ENCODE measurements around the gene CFAP43. TPM values are rescaled to one million over a fixed set of nuclear protein-coding genes. Genes with fewer than 3 reads are reported as not detected.

CFAP43 gene
- total and polyA plus RNA-seq, 12 donors, result 0.28 to 4.2 (median 1.3) TPM

GRCh38 chr10:104208730-104209129 is 23.4 kb downstream of the CFAP43 start:
- no peak for DNase-seq
- H3K27ac ChIP-seq, result no peak overlapping the region
- H3K4me1 ChIP-seq (replicated peaks in 1 of 2), result no peaks in the 10 kb centered on the region
- TF ChIP-seq, protein P1, sequence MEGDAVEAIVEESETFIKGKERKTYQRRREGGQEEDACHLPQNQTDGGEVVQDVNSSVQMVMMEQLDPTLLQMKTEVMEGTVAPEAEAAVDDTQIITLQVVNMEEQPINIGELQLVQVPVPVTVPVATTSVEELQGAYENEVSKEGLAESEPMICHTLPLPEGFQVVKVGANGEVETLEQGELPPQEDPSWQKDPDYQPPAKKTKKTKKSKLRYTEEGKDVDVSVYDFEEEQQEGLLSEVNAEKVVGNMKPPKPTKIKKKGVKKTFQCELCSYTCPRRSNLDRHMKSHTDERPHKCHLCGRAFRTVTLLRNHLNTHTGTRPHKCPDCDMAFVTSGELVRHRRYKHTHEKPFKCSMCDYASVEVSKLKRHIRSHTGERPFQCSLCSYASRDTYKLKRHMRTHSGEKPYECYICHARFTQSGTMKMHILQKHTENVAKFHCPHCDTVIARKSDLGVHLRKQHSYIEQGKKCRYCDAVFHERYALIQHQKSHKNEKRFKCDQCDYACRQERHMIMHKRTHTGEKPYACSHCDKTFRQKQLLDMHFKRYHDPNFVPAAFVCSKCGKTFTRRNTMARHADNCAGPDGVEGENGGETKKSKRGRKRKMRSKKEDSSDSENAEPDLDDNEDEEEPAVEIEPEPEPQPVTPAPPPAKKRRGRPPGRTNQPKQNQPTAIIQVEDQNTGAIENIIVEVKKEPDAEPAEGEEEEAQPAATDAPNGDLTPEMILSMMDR (IDR thresholded peaks at IDR 0.05), result no peak
- TF ChIP-seq POLR2A (IDR thresholded peaks at IDR 0.05), result no peak
- intact Hi-C loops (cut with DNase I), result loop anchor here in 1 of 2 donors (5.0 kb wide), 1 partner anchor 161 kb away; no protein-coding TSS in a partner anchor
- no peaks in the 10 kb centered on the region for H3K9me3 ChIP-seq (replicated peaks in 1 of 3)
- no peaks in the 10 kb centered on the region for H3K36me3 ChIP-seq (replicated peaks in 1 of 2)
- no peaks in the 10 kb centered on the region for H3K27me3 ChIP-seq
- 64 to 72% (median 66%) methylated on average over 3 of the region's 3 CpGs for WGBS, 4 donors
- no peak overlapping the region for H3K4me3 ChIP-seq

GRCh38 chr10:104202231-104202630 is 29.9 kb downstream of the CFAP43 start:
- no peak overlapping the region for H3K4me3 ChIP-seq
- no peaks in the 10 kb centered on the region for H3K27me3 ChIP-seq
- TF ChIP-seq, protein P1 (IDR thresholded peaks at IDR 0.05), result no peak
- no peak for TF ChIP-seq POLR2A (IDR thresholded peaks at IDR 0.05)
- H3K9me3 ChIP-seq (replicated peaks in 1 of 3), result no peaks in the 10 kb centered on the region
- DNase-seq, result no peak
- no peaks in the 10 kb centered on the region for H3K36me3 ChIP-seq (replicated peaks in 1 of 2)
- H3K4me1 ChIP-seq (replicated peaks in 1 of 2), result no peaks in the 10 kb centered on the region
- intact Hi-C loops (cut with DNase I), result no loop called here
- WGBS, 4 donors, result 85 to 91% (median 88%) methylated on average over 2 of the region's 2 CpGs
- H3K27ac ChIP-seq, result no peak overlapping the region

GRCh38 chr10:104201636-104202035 is 30.5 kb downstream of the CFAP43 start:
- H3K4me3 ChIP-seq, result no peak overlapping the region
- WGBS, 4 donors, result 95 to 97% (median 96%) methylated on average over 1 of the region's 1 CpG
- intact Hi-C loops (cut with DNase I), result no loop called here
- TF ChIP-seq, protein P1 (IDR thresholded peaks at IDR 0.05), result no peak
- TF ChIP-seq POLR2A (IDR thresholded peaks at IDR 0.05), result no peak
- no peaks in the 10 kb centered on the region for H3K9me3 ChIP-seq (replicated peaks in 1 of 3)
- H3K36me3 ChIP-seq (replicated peaks in 1 of 2), result no peaks in the 10 kb centered on the region
- no peaks in the 10 kb centered on the region for H3K27me3 ChIP-seq
- no peak for DNase-seq
- H3K27ac ChIP-seq, result no peak overlapping the region
- H3K4me1 ChIP-seq (replicated peaks in 1 of 2), result no peaks in the 10 kb centered on the region

DNA sequence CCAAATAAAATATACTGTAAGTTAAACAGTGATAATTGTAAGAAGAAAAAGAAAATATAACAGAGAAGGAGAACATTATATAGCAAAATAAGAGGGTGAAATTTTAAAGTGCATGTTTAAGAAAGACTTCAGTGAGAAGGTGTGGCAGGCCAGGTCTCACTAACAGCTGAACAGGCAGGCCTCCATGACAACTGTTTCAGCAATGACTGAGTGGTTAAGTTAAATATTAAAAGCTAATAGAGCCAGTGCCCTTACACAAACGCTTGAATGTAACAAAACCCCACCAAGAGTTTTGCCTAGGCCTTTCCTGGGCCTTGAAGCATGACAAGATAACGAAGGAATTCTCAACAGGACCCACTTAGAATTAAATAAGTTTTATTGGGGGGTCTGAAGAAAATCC is 32.6 kb downstream of the CFAP43 start:
- no peak for TF ChIP-seq POLR2A (IDR thresholded peaks at IDR 0.05)
- TF ChIP-seq, protein P1 (IDR thresholded peaks at IDR 0.05), result no peak
- Histone ChIP-seq H3K9me3 (replicated peaks in 1 of 3) (no peaks in the 10 kb centered on the region), H3K4me3 (no peak overlapping the region), H3K36me3 (replicated peaks in 1 of 2) (no peaks in the 10 kb centered on the region), H3K27me3 (no peaks in the 10 kb centered on the region), H3K4me1 (replicated peaks in 1 of 2) (no peaks in the 10 kb centered on the region), H3K27ac (no peak overlapping the region)
- intact Hi-C loops (cut with DNase I), result no loop called here
- WGBS, 4 donors, result 87 to 94% (median 91%) methylated on average over 2 of the region's 2 CpGs
- DNase-seq, result no peak

Data from adrenal gland (tissue), 12 donors.